GM19351 (cell line): Measurements from ENCODE around the gene OR51T1.
"Not testable (repeated sequence)": the region's sequence is repeated elsewhere in the genome, so short reads cannot be mapped to it uniquely, and the experiment has no call there.

Experiments
- ATAC-seq: cut with Tn5 transposase; IDR thresholded peaks from one replicate; pipeline ENCODE4 v1.9.1; 2021; ENCODE audit warnings: mild to moderate bottlenecking, moderate library complexity; ENCODE audit not compliant: unreplicated experiment

The OR51T1 gene

GRCh38 chr11:4881860-4882500 lies at the start of gene OR51T1:
TSS of gene OR51T1 (plus strand) at chr11:4881900. CDS start at chr11:4881900, 0 bp downstream.
- no peak for ATAC-seq

- ATAC-seq = no peak
Measured at GRCh38 chr11:4839851-4840549, 41.7 kb upstream of the OR51T1 start.

- no peak for ATAC-seq
Measured at GRCh38 chr11:4848908-4849532, 32.7 kb upstream of the OR51T1 start, which contains the start of gene OR51S1. TSS of gene OR51S1 (minus strand) at chr11:4849208. CDS start at chr11:4849208, 0 bp downstream.

- no peak for ATAC-seq
Measured at GRCh38 chr11:4851033-4851432, 30.7 kb upstream of the OR51T1 start.

GRCh38 chr11:4854286-4854685 lies 27.4 kb upstream of the OR51T1 start:
- not testable (repeated sequence) for ATAC-seq

- ATAC-seq = no peak
Measured at GRCh38 chr11:4862447-4863236, 19.1 kb upstream of the OR51T1 start.

GRCh38 chr11:4863876-4864275 lies 17.8 kb upstream of the OR51T1 start:
- no peak for ATAC-seq

- ATAC-seq = no peak
Measured at GRCh38 chr11:4865855-4866254, 15.8 kb upstream of the OR51T1 start.

- no peak for ATAC-seq
Measured at GRCh38 chr11:4881188-4881587, 512 bp upstream of the OR51T1 start.

GRCh38 chr11:4882543-4882942 lies 843 bp downstream of the OR51T1 start:
- no peak for ATAC-seq

- no peak for ATAC-seq
Measured at GRCh38 chr11:4884361-4884760, 2.7 kb downstream of the OR51T1 start.

- ATAC-seq = no peak
Measured at GRCh38 chr11:4886186-4886585, 4.5 kb downstream of the OR51T1 start.

- ATAC-seq = no peak
Measured at GRCh38 chr11:4887591-4887990, 5.9 kb downstream of the OR51T1 start.

- ATAC-seq = no peak
Measured at GRCh38 chr11:4890279-4890678, 8.6 kb downstream of the OR51T1 start.

- ATAC-seq = no peak
Measured at GRCh38 chr11:4891996-4892640, 10.4 kb downstream of the OR51T1 start.

GRCh38 chr11:4903484-4903883 lies 21.8 kb downstream of the OR51T1 start, which contains the start of gene OR51A7:
TSS of gene OR51A7 (plus strand) at chr11:4903783. CDS start at chr11:4907370, 3,587 bp downstream.
- ATAC-seq = no peak

GRCh38 chr11:4916581-4916980 lies 34.9 kb downstream of the OR51T1 start:
- ATAC-seq = no peak

- no peak for ATAC-seq
Measured at GRCh38 chr11:4919250-4919649, 37.5 kb downstream of the OR51T1 start, which contains the start of gene OR51G2. TSS of gene OR51G2 (minus strand) at chr11:4919350. CDS start at chr11:4915663, 3,687 bp downstream.

GRCh38 chr11:4921796-4922195 lies 40.1 kb downstream of the OR51T1 start:
- ATAC-seq = no peak

GRCh38 chr11:4922304-4922703 lies 40.6 kb downstream of the OR51T1 start:
- ATAC-seq = no peak
